ENCODE results near the gene NCOA3.

DNA sequence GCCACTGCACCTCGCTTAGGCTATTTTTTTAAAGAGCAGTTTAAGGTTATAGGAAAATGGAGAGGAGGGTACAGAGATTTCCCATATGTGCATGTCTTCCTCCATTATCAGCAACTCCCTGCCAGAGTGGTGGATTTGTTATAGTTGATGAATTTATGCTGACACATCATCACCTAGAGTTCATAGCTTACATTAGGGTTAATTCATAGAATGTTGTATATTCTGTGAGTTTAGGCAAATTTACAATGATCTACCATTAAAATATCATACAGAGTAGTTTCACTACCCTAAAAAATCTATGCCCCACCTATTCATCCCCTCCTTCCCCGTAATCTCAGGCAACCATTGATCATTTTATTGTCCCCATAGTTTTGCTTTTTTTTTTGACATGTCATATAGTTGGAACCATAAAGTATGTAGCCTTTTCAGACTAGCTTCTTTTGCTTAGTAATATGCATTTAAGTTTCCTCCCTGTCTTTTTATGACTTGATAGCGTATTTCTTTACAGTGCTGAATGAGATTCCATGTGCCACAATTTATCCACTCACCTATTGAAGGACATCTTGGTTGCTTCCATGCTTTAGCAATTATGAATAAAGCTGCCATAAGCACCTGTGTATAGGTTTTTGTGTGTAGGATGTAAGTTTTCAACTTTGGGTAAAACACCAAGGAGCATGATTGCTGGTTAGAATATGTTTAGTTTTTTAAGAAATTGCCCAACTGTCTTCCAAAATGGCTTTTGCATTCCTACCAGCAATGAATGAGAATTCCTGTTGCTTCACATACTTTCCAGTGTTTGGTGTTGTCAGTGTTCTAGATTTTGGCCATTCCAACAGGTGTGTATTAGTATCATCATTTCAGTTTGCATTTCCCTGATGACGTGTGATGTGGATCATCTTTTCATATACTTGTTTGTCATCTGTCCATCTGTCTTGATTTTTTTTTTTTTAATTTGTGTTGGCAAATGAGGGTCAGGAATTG is 60.2 kb downstream of the NCOA3 start:
- TF ChIP-seq CTCF (IDR thresholded peaks at IDR 0.05; ENCODE audit: low read length) (no peak), EZH2 (IDR thresholded peaks at IDR 0.05; ENCODE audit: borderline replicate concordance, low read length) (no peak)

All from OCI-LY1 (cell line).